Suprapubic skin (tissue), 4 donors: ENCODE measurements around the gene BTN3A1.

Experiments used
- EP300 ChIP-seq: sonication (generic); formaldehyde crosslinking; IDR thresholded peaks from one replicate; pipeline ENCODE4 v1.6.1; 2017; ENCODE audit warnings: antibody characterized with exemption
- POLR2AphosphoS5 ChIP-seq, 3 donors: sonication (generic); formaldehyde crosslinking; IDR thresholded peaks; one replicate each; pipeline ENCODE4 v1.6.1; 2017; ENCODE audit warnings: antibody characterized with exemption in 3 of 3
- TF ChIP-seq, protein P1 (sequence below), 2 donors: fragments of 200-600 bp in 1 of 2; fragments of 450-650 bp in 1 of 2; sonication (generic) in 1 of 2; IDR thresholded peaks; one replicate each; pipeline ENCODE4 v1.5.1; 2016 to 2019; ENCODE audit warnings: antibody characterized with exemption in 2 of 2, mild to moderate bottlenecking in 1 of 2, moderate library complexity in 1 of 2

DNA sequence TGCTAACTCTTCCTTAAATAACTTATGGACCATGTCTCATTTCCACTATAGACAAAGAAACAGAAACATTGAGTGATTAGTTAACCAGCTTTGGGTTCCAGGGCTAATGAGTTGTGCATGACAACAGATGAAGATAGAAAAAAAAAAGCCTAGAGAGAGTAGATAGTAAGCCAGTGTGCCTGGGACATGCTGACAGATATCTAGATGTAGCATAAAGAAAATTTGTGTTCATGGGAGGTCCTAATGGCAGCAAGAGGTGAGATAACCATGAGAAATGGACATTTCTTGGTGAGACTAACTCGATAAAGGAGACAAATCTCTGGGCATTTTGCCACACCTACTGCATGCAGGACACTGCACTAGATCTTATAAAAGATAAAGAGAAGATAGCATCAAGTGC lies 35.5 kb downstream of the BTN3A1 start:
- TF ChIP-seq, protein P1, sequence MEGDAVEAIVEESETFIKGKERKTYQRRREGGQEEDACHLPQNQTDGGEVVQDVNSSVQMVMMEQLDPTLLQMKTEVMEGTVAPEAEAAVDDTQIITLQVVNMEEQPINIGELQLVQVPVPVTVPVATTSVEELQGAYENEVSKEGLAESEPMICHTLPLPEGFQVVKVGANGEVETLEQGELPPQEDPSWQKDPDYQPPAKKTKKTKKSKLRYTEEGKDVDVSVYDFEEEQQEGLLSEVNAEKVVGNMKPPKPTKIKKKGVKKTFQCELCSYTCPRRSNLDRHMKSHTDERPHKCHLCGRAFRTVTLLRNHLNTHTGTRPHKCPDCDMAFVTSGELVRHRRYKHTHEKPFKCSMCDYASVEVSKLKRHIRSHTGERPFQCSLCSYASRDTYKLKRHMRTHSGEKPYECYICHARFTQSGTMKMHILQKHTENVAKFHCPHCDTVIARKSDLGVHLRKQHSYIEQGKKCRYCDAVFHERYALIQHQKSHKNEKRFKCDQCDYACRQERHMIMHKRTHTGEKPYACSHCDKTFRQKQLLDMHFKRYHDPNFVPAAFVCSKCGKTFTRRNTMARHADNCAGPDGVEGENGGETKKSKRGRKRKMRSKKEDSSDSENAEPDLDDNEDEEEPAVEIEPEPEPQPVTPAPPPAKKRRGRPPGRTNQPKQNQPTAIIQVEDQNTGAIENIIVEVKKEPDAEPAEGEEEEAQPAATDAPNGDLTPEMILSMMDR (IDR thresholded peaks at IDR 0.05), result no peak
- TF ChIP-seq EP300, result no peak
- no peak for TF ChIP-seq POLR2AphosphoS5 (IDR thresholded peaks at IDR 0.05)
